GM23338 (cell line): ENCODE results near the gene PPP6R1. TPM values are rescaled to one million over a fixed set of nuclear protein-coding genes. Genes with fewer than 3 reads are reported as not detected.

Experiments
- ATAC-seq: fragments of 200-7000 bp; cut with Tn5 transposase; 3 replicates; pipeline ENCODE4 v1.9.1; 2020
- DNase-seq: peaks from one replicate; pipeline ENCODE4 v3.0.0-alpha.2; 2015; ENCODE audit warnings: low spot score
- H2AFZ ChIP-seq: fragments of 200-600 bp; sonication (generic); 2 replicates; pipeline ENCODE4 v1.8.0; 2016; ENCODE audit warnings: antibody characterized with exemption, mild to moderate bottlenecking, moderate library complexity
- H3F3A ChIP-seq: fragments of 200-600 bp; sonication (generic); replicated peaks from 2 replicates; pipeline ENCODE4 v1.8.0; 2017; ENCODE audit warnings: antibody characterized with exemption, mixed run types, low read depth
- H3K27ac ChIP-seq: fragments of 200-600 bp; sonication (generic); 2 replicates; pipeline ENCODE4 v1.6.1; 2016; ENCODE audit warnings: low read depth
- H3K27me3 ChIP-seq: fragments of 200-600 bp; sonication (generic); 2 replicates; pipeline ENCODE4 v1.8.0; 2016; ENCODE audit warnings: mild to moderate bottlenecking, mixed run types, moderate library complexity; ENCODE audit not compliant: insufficient read depth
- H3K36me3 ChIP-seq: fragments of 200-600 bp; sonication (generic); 2 replicates; pipeline ENCODE4 v1.8.0; 2016; ENCODE audit warnings: mild to moderate bottlenecking; ENCODE audit not compliant: insufficient read depth
- H3K4me1 ChIP-seq: fragments of 200-600 bp; sonication (generic); 2 replicates; pipeline ENCODE4 v1.8.0; 2016; ENCODE audit warnings: mild to moderate bottlenecking, moderate library complexity; ENCODE audit not compliant: insufficient read depth
- H3K4me2 ChIP-seq: fragments of 200-600 bp; sonication (generic); 2 replicates; pipeline ENCODE4 v1.7.1; 2017; ENCODE audit warnings: mixed run types
- H3K4me3 ChIP-seq: fragments of 200-600 bp; sonication (generic); 2 replicates; pipeline ENCODE4 v1.6.1; 2016; ENCODE audit warnings: mixed run types
- H3K79me2 ChIP-seq: fragments of 200-600 bp; sonication (generic); replicated peaks from 2 replicates; pipeline ENCODE4 v1.8.0; 2017; ENCODE audit warnings: mild to moderate bottlenecking; ENCODE audit not compliant: insufficient read depth
- H3K9me2 ChIP-seq: fragments of 200-600 bp; sonication (generic); 2 replicates; pipeline ENCODE4 v1.8.0; 2017; ENCODE audit not compliant: insufficient read depth
- H4K20me1 ChIP-seq: fragments of 200-600 bp; sonication (generic); replicated peaks from 2 replicates; pipeline ENCODE4 v1.8.0; 2017; ENCODE audit warnings: mild to moderate bottlenecking; ENCODE audit not compliant: insufficient read depth
- H3K27ac Mint-ChIP-seq: 2 replicates; pipeline ENCODE4 v1.8.0; 2020; ENCODE audit warnings: inconsistent platforms, mild to moderate bottlenecking, moderate library complexity, mixed read lengths
- H3K27me3 Mint-ChIP-seq: 3 replicates; pipeline ENCODE4 v1.8.0; 2022; ENCODE audit warnings: low read depth, mild to moderate bottlenecking, moderate library complexity, mixed read lengths, inconsistent platforms; ENCODE audit not compliant: insufficient read depth, poor library complexity
- H3K36me3 Mint-ChIP-seq: 3 replicates; pipeline ENCODE4 v1.8.0; 2021; ENCODE audit warnings: low read depth, mild to moderate bottlenecking, inconsistent platforms, moderate library complexity, mixed read lengths
- H3K4me1 Mint-ChIP-seq: 3 replicates; pipeline ENCODE4 v1.8.0; 2020; ENCODE audit warnings: mild to moderate bottlenecking, inconsistent platforms, mixed read lengths
- H3K4me3 Mint-ChIP-seq: 3 replicates; pipeline ENCODE4 v1.8.0; 2021; ENCODE audit warnings: moderate library complexity, mild to moderate bottlenecking, inconsistent platforms, mixed read lengths
- H3K9me3 Mint-ChIP-seq: 3 replicates; pipeline ENCODE4 v1.8.0; 2020; ENCODE audit warnings: moderate library complexity, mild to moderate bottlenecking, inconsistent platforms, mixed read lengths
- CREB1 ChIP-seq: fragments of 250-450 bp; sonication (Bioruptor Pico); IDR thresholded peaks from 2 replicates; pipeline ENCODE4 v1.5.0; 2020; ENCODE audit warnings: low read depth, mild to moderate bottlenecking, moderate library complexity
- CTCF ChIP-seq, 2 experiments: fragments of 200-600 bp in 1 of 2; sonication (generic) in 1 of 2; conservative IDR thresholded peaks; 2 replicates each; pipeline versions ENCODE4 v1.5.1 to v1.6.1; 2016 to 2017; ENCODE audit warnings: antibody characterized with exemption in 2 of 2, low read depth in 2 of 2, mild to moderate bottlenecking in 2 of 2, moderate library complexity in 1 of 2
- ETS1 ChIP-seq: IDR thresholded peaks from 2 replicates; pipeline ENCODE4 v1.6.1; 2016; ENCODE audit warnings: antibody characterized with exemption
- EZH2 ChIP-seq: fragments of 200-600 bp; sonication (generic); IDR thresholded peaks from one replicate; pipeline ENCODE4 v1.8.0; 2017; ENCODE audit warnings: antibody characterized with exemption, mild to moderate bottlenecking, low read depth; ENCODE audit not compliant: unreplicated experiment
- EZH2phosphoT487 ChIP-seq: fragments of 200-600 bp; sonication (generic); IDR thresholded peaks from one replicate; pipeline ENCODE4 v1.8.1; 2018; ENCODE audit warnings: antibody characterized with exemption; ENCODE audit not compliant: unreplicated experiment
- JUNB ChIP-seq: IDR thresholded peaks from one replicate; pipeline ENCODE4 v1.6.1; 2016; ENCODE audit warnings: antibody characterized with exemption; ENCODE audit not compliant: unreplicated experiment
- NANOG ChIP-seq: IDR thresholded peaks from 2 replicates; pipeline ENCODE4 v1.6.1; 2016; ENCODE audit warnings: antibody characterized with exemption, borderline replicate concordance
- POLR2AphosphoS5 ChIP-seq: IDR thresholded peaks from 2 replicates; pipeline ENCODE4 v1.6.1; 2016; ENCODE audit warnings: antibody characterized with exemption, low read depth
- REST ChIP-seq: IDR thresholded peaks from one replicate; pipeline ENCODE4 v1.6.1; 2018; ENCODE audit warnings: antibody characterized with exemption; ENCODE audit not compliant: unreplicated experiment
- STAT1 ChIP-seq: IDR thresholded peaks from one replicate; pipeline ENCODE4 v1.6.1; 2016; ENCODE audit warnings: antibody characterized with exemption; ENCODE audit not compliant: unreplicated experiment
- ZNF114 ChIP-seq: fragments of 250-450 bp; sonication (Bioruptor Pico); IDR thresholded peaks from 2 replicates; pipeline ENCODE4 v1.5.0; 2020; ENCODE audit warnings: mild to moderate bottlenecking, moderate library complexity
- ZNF331 ChIP-seq: fragments of 250-450 bp; sonication (Bioruptor Pico); IDR thresholded peaks from 2 replicates; pipeline ENCODE4 v1.5.0; 2020; ENCODE audit warnings: low read depth, mild to moderate bottlenecking, moderate library complexity
- ZNF462 ChIP-seq: fragments of 250-450 bp; sonication (Bioruptor Pico); IDR thresholded peaks from 2 replicates; pipeline ENCODE4 v1.5.0; 2020; ENCODE audit warnings: mild to moderate bottlenecking, moderate library complexity
- polyA plus RNA-seq: library from polyadenylated mRNA; unstranded; fragments of >200 nt; fragmentation: Nextera tagmentation; extraction: Ambion mirVana; gene quantifications from 2 replicates; pipeline ENCODE4 v1.2.1, GENCODE V29; 2016
- total RNA-seq: library from RNA; depleted of rRNA; stranded (reverse); fragments of >200 nt; shearing (Covaris generic); gene quantifications from 2 replicates; pipeline ENCODE4 v1.2.3, GENCODE V29; 2014

PPP6R1 gene
- total and polyA plus RNA-seq, 2 experiments from 2014 or later, result 22.2 to 70.8 TPM

- Histone ChIP-seq H3K4me2 (no peak overlapping the region), H3K4me1 (peaks cover 19% of the 10 kb centered on the region), H2AFZ (no peak overlapping the region), H3K9me2 (no peaks in the 10 kb centered on the region), H3K4me3 (no peak overlapping the region), H3K27ac (0 out of 2 replicates have a peak overlapping the region, but pooled peaks have one; percentile 50), H3K79me2 (peaks cover 92% of the 10 kb centered on the region), H3F3A (0 out of 2 replicates have a peak, but pooled peaks cover 2% of the 10 kb centered on the region), H4K20me1 (peaks cover 35% of the 10 kb centered on the region), H3K27me3 (no peaks in the 10 kb centered on the region), H3K36me3 (no peaks in the 10 kb centered on the region)
- H3K9me3 Mint-ChIP-seq, result no peaks in the 10 kb centered on the region
- no peaks in the 10 kb centered on the region; the same call in 2 of the 3 replicates for H3K36me3 Mint-ChIP-seq
- H3K4me3 Mint-ChIP-seq, result no peak overlapping the region
- peaks cover 40% of the 10 kb centered on the region for H3K4me1 Mint-ChIP-seq
- DNase-seq, result no peak
- ATAC-seq, result no peak
- TF ChIP-seq ZNF331 (CRISPR knock-in tag) (no peak), NANOG (no peak), CREB1 (no peak), STAT1 (no peak), CTCF (conservative IDR thresholded peaks at IDR 0.05; ENCODE audit: low read depth in 2 of 2) (no peak), JUNB (no peak), POLR2AphosphoS5 (no peak), ZNF114 (no peak), EZH2phosphoT487 (no peak), REST (no peak), EZH2 (no peak), ZNF462 (CRISPR knock-in tag) (no peak), ETS1 (no peak)
- H3K27ac Mint-ChIP-seq, result peak overlapping the region; percentile 88
- H3K27me3 Mint-ChIP-seq, result peaks cover 14% of the 10 kb centered on the region
Measured at GRCh38 chr19:55251341-55252081, 7.3 kb downstream of the PPP6R1 start.
